Activated CD8-positive, alpha-beta T cell treated with anti-CD3 and anti-CD28 coated beads for 36 hours (primary cell): ENCODE data around the gene PITX3. TPM values are rescaled to one million over a fixed set of nuclear protein-coding genes. Genes with fewer than 3 reads are reported as not detected.

Experiments used
- ATAC-seq: fragments of 200-7000 bp; cut with Tn5 transposase; one replicate; pipeline ENCODE4 v1.10.0; 2021; ENCODE audit warnings: mild to moderate bottlenecking, moderate library complexity
- CTCF ChIA-PET: fragments of 350-600 bp; sonication (Branson Sonifier 250); formaldehyde crosslinking; loops from one replicate; lab custom pipeline; 2021; ENCODE audit warnings: antibody characterized with exemption; lab: Charles Lee
- POLR2A ChIA-PET: fragments of 350-600 bp; sonication (Branson Sonifier 250); formaldehyde crosslinking; loops from one replicate; lab custom pipeline; 2021; ENCODE audit warnings: antibody characterized with exemption; lab: Charles Lee
- DNase-seq: peaks from one replicate; pipeline ENCODE4 v3.0.0-alpha.2; 2020
- H3K27ac Mint-ChIP-seq: one replicate; pipeline ENCODE4 v1.8.0; 2021; ENCODE audit warnings: mild to moderate bottlenecking, mixed read lengths
- H3K27me3 Mint-ChIP-seq: one replicate; pipeline ENCODE4 v1.8.0; 2021; ENCODE audit warnings: mixed read lengths
- H3K36me3 Mint-ChIP-seq: one replicate; pipeline ENCODE4 v1.8.0; 2021; ENCODE audit warnings: low read depth, mixed read lengths
- H3K4me1 Mint-ChIP-seq: one replicate; pipeline ENCODE4 v1.8.0; 2021; ENCODE audit warnings: low read depth, mixed read lengths
- H3K4me3 Mint-ChIP-seq: one replicate; pipeline ENCODE4 v1.8.0; 2021; ENCODE audit warnings: mild to moderate bottlenecking, moderate library complexity, mixed read lengths
- H3K9me3 Mint-ChIP-seq: one replicate; pipeline ENCODE4 v1.8.0; 2021; ENCODE audit warnings: mixed read lengths
- intact Hi-C: fragments of 100-400 bp; cut with micrococcal nuclease; formaldehyde crosslinking; loops from one replicate; pipeline ENCODE4 v1.10.0; 2022
- total RNA-seq, 2 experiments: library from RNA; stranded (reverse); gene quantifications; one replicate each; pipeline ENCODE4 v1.2.3, GENCODE V29; 2021
- TF ChIP-seq, protein P1 (sequence below): fragments of 200-600 bp; IDR thresholded peaks from one replicate; pipeline ENCODE4 v1.8.0; 2022; ENCODE audit warnings: antibody characterized with exemption, mild to moderate bottlenecking

Gene PITX3
- total RNA-seq, 2 experiments from 2014 or later, result 0.23 TPM; not detected in 1

- no peak for DNase-seq
- intact Hi-C loops, result no loop called here
- Mint-ChIP-seq H3K4me1 (peaks cover 57% of the 10 kb centered on the region), H3K27me3 (no peaks in the 10 kb centered on the region), H3K9me3 (no peaks in the 10 kb centered on the region), H3K27ac (no peak overlapping the region), H3K4me3 (no peak overlapping the region), H3K36me3 (peaks cover 5% of the 10 kb centered on the region)
- no peak for ATAC-seq
- TF ChIP-seq, protein P1, sequence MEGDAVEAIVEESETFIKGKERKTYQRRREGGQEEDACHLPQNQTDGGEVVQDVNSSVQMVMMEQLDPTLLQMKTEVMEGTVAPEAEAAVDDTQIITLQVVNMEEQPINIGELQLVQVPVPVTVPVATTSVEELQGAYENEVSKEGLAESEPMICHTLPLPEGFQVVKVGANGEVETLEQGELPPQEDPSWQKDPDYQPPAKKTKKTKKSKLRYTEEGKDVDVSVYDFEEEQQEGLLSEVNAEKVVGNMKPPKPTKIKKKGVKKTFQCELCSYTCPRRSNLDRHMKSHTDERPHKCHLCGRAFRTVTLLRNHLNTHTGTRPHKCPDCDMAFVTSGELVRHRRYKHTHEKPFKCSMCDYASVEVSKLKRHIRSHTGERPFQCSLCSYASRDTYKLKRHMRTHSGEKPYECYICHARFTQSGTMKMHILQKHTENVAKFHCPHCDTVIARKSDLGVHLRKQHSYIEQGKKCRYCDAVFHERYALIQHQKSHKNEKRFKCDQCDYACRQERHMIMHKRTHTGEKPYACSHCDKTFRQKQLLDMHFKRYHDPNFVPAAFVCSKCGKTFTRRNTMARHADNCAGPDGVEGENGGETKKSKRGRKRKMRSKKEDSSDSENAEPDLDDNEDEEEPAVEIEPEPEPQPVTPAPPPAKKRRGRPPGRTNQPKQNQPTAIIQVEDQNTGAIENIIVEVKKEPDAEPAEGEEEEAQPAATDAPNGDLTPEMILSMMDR, result no peak
- CTCF ChIA-PET, result interaction anchor here (0.8 kb wide), 1 partner anchor 36 kb away, joined by 3 read pairs; the partner anchor contains the start of gene GBF1
- POLR2A ChIA-PET, result no interaction called here
Measured at GRCh38 chr10:102281102-102281487, 39.8 kb upstream of the PITX3 start.

GRCh38 chr10:102280397-102281101 lies 39.2 kb upstream of the PITX3 start:
- CTCF ChIA-PET, result interaction anchor here (0.8 to 1.5 kb wide), 2 partner anchors 12 to 35 kb away, joined by 3 to 8 read pairs; partner anchors contain the start of gene GBF1

DNA sequence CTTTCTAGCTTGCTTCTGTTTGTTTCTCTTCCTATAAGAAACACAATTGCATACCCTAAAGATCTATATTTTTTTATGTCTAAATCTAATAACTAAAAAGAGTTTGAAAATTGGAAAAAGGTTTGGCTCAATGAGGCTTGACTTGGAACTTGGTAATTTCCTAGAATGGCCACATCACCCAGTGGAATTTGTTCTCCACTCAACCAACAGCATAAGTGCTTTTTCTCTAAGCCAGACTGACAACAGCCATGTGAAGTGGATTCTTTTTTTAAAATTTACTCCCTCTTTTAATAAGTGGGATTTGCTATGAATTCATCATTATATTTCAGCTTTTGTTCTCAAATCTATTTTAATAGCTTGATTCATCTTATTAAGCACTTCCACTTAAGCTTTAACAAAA lies 37.8 kb upstream of the PITX3 start:
- Mint-ChIP-seq H3K4me3 (no peak overlapping the region), H3K9me3 (no peaks in the 10 kb centered on the region), H3K4me1 (peaks cover 38% of the 10 kb centered on the region), H3K27ac (no peak overlapping the region), H3K27me3 (no peaks in the 10 kb centered on the region), H3K36me3 (peaks cover 2% of the 10 kb centered on the region)
- POLR2A ChIA-PET, result no interaction called here
- ATAC-seq (no peak), DNase-seq (no peak)
- TF ChIP-seq, protein P1, result no peak
- intact Hi-C loops, result no loop called here
- CTCF ChIA-PET, result interaction anchor here (1.0 to 2.9 kb wide), 4 partner anchors 11 to 73 kb away, joined by 3 to 13 read pairs (median 6); no protein-coding TSS in a partner anchor

More at GRCh38 chr10:102280397-102281101, 39.2 kb upstream of the PITX3 start:
- H3K36me3 Mint-ChIP-seq, result peaks cover 4% of the 10 kb centered on the region
- intact Hi-C loops, result no loop called here
- H3K4me3 Mint-ChIP-seq, result no peak overlapping the region
- H3K9me3 Mint-ChIP-seq, result no peaks in the 10 kb centered on the region
- H3K4me1 Mint-ChIP-seq, result peaks cover 52% of the 10 kb centered on the region
- no peak for ATAC-seq
- H3K27ac Mint-ChIP-seq, result no peak overlapping the region
- no peak for DNase-seq
- TF ChIP-seq, protein P1, result no peak
- POLR2A ChIA-PET, result no interaction called here
- no peaks in the 10 kb centered on the region for H3K27me3 Mint-ChIP-seq

DNA sequence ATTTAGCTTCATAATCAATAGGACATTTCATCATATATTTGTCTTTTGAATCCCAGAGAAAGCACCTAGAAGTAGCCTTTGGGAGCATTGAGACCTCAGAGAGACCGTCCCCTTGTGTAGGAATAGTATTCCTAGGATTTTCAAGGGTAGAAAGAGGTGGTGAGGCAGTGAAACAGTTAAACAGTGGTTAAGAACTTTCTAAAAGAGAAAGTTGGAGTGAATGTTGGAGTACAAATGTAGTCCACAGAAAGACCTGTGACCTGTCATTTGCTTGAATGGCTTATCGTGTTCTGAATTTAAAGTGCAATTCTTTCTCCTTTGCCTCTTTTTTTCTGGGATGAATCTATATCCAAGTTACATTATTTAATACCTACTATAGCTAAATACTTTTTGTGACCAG lies 34.0 kb upstream of the PITX3 start:
- no peaks in the 10 kb centered on the region for H3K9me3 Mint-ChIP-seq
- ATAC-seq (no peak), DNase-seq (no peak)
- no peak overlapping the region for H3K4me3 Mint-ChIP-seq
- peaks cover 9% of the 10 kb centered on the region for H3K36me3 Mint-ChIP-seq
- ChIA-PET POLR2A (no interaction called here), CTCF (interaction anchor here (0.7 to 4.3 kb wide), 3 partner anchors 20 to 77 kb away, joined by 4 to 12 read pairs (median 9); no protein-coding TSS in a partner anchor)
- intact Hi-C loops, result no loop called here
- no peaks in the 10 kb centered on the region for H3K27me3 Mint-ChIP-seq
- TF ChIP-seq, protein P1, result no peak
- no peak overlapping the region for H3K27ac Mint-ChIP-seq
- H3K4me1 Mint-ChIP-seq, result peaks cover 32% of the 10 kb centered on the region

DNA sequence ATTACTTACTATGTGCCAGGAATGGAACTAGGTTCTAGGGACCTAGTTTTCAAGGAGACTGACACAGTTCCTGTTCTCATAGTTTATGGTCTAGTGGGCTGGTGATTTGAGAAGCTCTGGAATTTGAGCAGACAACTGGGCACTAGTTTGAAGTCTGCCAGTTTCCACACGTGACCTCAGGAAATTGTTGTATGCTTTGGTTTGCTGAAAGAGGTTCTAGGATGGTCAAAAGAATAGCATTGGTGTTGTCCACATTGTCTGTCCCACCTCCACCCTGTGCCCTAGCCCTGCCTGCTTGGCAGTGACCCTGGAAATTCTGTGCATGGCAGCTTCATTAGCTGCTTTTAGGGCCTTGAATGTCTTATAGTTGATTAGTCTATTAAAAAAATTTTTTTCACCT lies 32.8 kb upstream of the PITX3 start:
- peaks cover 25% of the 10 kb centered on the region for H3K4me1 Mint-ChIP-seq
- no peak overlapping the region for H3K27ac Mint-ChIP-seq
- no peak for DNase-seq
- H3K4me3 Mint-ChIP-seq, result no peak overlapping the region
- intact Hi-C loops, result no loop called here
- ChIA-PET CTCF (interaction anchor here (3.0 to 4.3 kb wide), 2 partner anchors 43 to 78 kb away, joined by 9 to 12 read pairs; no protein-coding TSS in a partner anchor), POLR2A (no interaction called here)
- no peaks in the 10 kb centered on the region for H3K9me3 Mint-ChIP-seq
- TF ChIP-seq, protein P1, result no peak
- no peak for ATAC-seq
- H3K36me3 Mint-ChIP-seq, result peaks cover 11% of the 10 kb centered on the region
- H3K27me3 Mint-ChIP-seq, result no peaks in the 10 kb centered on the region
